NCI-H748 treated with DMSO at 0.1 percent for 48 hours (cell line): ENCODE measurements around the gene IPO13.

ENCODE experiments used
- DNase-seq: peaks from one replicate; lab custom pipeline; 2025; lab: John Stamatoyannopoulos, UW

Gene IPO13

DNA sequence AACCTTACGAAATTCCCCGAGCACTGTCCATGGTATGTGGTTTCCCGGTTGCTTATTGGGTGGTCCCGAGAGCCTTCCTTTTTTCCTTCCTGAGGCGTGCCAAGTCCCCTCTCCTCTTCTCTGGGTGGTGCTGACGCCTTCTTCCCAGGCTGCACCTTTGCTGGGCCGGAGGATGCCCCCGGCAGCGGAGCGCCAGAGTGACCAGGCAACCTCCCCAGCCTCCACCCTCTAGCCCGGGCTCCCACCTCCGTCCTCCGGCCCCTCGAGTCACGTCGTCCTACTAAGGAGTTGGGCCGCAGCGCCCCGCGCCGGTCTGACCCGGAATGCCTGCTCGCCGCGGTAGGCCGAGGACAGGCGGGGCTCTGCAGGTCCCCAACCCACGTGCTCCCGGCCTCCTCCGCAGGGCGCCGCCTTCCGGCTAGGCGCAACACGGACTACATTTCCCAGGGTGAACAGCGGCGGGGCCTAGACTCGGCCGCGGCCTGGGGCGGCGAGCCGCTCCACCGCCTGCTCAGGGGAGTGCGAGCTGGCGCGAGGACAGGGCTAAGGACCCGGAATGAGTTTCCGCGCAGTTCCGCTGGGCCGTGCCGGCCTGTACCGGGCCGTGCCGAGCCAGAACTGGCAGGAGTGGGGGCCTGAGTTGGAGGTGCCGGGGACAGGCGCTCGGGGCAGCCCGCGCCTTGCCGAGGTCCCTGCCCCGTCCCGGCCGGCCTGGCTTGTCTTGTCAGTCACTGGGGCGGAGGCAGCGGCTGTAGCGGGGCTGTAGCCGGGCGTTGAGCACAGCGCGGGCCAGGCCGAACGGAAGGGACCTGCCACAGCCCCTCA lies at the start of gene IPO13:
IPO13 (plus strand) TSS at position 715 of the 825 bp plus-strand sequence. CDS start 651 bp downstream, outside the sequence.
- peak; percentile 97 for DNase-seq

DNA sequence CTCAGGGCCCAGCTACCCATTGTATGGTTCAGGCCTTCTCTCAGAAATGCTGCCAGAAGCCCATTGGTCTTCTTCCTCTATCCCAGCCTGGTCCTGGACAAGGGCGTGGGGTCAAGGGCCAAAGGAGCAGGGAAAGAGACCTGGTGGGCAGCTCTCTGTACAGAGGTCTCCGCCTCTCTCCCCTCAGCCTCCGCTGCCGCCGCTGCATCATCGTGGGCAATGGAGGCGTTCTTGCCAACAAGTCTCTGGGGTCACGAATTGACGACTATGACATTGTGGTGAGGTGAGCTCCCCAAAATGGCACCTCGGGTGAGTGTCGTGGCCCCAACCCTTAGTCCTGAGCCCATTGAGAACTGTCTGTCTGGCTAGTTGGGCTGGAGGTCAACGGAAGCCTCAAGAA lies 47.8 kb upstream of the IPO13 start:
- DNase-seq: no peak

DNA sequence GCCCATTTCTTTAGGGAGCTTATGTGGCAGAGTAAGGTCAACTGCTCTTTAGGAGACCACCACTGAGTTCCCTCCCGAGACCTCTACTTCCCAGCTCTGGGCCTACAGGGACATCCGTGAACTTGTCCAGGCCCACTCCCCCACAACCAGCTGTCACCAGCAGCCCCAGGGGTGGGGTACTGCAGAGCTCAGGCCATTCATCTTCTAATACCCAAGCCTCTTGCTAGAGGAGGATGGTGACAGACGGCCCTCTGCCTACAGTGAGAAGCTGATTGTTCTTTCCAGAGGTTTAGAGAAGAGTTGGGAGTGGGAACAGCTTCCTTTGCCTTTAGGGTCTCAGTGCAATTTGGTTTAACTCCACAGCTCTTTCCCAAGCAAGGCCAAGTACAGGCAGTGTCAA lies 46.4 kb upstream of the IPO13 start:
- DNase-seq: no peak

GRCh38 chr1:43901196-43901961 lies 45.4 kb upstream of the IPO13 start:
- DNase-seq: no peak

GRCh38 chr1:43902058-43902831 lies 44.5 kb upstream of the IPO13 start:
- no peak for DNase-seq

GRCh38 chr1:43904660-43905551 lies 41.8 kb upstream of the IPO13 start:
- no peak for DNase-seq

DNA sequence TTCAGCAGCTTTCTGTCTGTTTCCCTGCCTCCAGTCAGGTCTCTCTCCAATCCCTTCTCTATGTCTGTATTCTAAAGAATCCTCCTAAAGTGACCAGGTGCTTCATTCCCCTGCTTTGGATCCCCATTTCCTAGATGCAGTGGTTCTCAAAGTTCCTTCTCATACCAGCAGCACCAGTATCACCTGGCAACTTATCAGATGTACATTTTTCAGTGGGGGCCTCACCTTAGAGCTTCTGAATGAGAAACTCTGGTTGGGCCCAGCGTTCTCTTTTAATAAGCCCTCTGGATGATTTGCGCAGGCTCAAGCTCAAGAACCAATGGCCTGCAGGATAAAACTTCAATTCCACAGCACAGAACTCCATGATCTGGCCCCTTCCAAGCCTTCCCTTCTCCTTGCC lies 38.5 kb upstream of the IPO13 start:
- DNase-seq: no peak

GRCh38 chr1:43908858-43909257 lies 37.9 kb upstream of the IPO13 start:
- DNase-seq: no peak

- DNase-seq: no peak
These were observed 36.4 kb upstream of the IPO13 start for GRCh38 chr1:43910343-43910742.

DNA sequence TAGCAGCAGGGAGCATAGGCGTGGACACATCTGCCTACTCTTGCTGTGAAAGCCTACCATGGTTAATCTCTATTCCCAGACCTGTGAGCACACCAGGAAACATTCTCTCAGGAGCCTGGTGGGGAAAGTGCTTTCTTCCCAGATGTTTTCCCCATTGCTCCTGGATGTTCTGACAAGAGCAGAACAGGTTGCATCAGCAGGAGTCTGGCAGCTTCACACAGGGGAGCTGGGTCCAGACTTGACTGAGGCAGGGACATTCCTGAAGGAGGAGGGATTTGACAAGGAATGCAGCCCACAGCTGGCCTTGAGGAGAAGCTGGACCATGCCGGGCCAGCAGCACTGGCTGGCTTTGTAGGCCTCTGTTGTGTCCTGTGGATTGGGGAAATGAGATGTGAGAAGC lies 34.1 kb upstream of the IPO13 start:
- no peak for DNase-seq

DNA sequence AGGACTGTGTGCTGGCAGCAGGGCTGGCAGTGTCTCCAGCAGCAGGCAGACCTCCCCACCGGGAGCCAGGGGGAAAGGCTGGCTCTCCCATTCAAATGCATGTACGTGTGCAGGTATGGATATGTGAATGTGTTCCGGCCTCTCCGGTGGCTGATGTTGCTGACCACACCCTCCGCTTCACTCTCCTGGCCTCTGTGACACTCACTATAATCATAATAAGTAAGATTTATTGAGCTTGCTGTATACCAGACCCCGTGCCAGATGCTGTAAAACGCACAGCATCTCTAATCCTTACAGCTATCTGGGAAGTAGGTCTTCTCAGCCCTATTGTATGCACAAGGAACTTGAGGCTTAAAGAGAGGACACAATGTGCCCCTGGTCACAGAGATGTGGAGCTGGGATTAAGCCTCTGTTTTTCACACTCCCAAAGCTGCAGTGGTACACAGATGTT lies 33.7 kb upstream of the IPO13 start:
- DNase-seq: no peak

- DNase-seq: no peak
These were observed 32.9 kb upstream of the IPO13 start for GRCh38 chr1:43913666-43914360.

DNA sequence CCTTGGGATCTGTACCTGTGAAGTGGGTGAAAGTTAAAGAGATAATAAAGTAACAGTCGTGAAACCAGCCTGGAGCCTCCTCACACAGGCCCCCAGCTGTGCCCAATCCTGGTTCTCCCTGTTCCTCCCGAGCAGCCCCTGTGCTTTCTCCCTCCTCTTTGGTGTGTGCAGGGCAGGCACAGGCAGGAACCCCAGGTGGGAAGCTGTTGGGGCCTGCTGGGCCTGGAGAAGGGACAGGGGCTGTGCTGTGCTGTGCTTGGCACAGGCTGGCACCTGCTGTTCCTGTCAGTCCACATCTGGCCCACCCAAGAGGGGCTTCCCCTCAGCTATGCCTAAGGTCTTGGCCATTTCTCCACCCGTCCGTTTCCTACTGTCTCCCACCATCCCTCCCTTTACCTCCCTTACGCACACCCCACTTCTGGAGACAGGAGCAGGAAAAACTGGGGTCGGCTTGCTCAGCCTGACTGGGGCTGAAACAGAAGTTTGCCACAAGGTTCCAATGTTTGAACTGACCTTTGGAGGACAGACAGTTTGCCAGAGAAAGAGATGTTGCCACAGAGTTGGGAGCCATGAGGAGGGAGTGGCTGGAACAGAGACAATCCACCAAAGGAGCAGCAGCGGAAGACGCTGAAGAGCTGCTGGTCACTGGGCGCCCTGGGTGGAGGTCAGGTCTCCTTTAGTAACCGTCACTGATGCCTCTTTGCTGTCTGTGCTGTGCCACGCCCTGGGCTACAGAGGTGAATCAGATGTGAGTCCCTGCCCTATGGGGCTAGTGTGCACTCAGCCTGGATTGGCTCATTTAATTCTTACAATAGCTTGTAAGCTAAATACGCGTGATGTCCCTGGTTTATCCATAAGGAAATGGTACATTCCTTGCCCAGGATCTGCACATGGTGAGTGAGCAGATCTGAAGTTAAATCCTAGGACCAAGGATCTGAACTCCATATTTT lies 31.9 kb upstream of the IPO13 start:
- no peak for DNase-seq

- DNase-seq: no peak
These were observed 26.8 kb upstream of the IPO13 start for GRCh38 chr1:43919906-43920305.

DNA sequence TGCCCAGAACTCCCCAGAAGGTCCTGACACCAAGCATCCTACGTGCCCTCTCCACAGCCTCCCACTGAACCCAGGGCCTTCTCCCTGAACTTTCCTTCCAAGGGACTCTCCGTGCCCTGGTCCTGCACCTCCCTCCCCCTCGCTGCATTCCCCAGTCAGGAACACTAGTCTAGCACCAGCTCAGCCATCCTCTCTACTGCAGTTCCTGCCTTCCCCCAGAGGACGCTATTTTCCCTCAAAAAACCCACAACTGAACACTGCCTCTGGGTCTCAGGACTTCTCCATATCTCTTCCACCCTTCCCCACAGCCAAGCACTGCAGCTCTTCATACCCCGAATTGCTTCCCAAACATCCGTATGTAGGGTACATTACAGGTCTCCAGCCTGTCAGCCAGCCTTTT lies 25.7 kb upstream of the IPO13 start:
- no peak for DNase-seq

GRCh38 chr1:43924516-43924915 lies 22.2 kb upstream of the IPO13 start:
- no peak for DNase-seq

DNA sequence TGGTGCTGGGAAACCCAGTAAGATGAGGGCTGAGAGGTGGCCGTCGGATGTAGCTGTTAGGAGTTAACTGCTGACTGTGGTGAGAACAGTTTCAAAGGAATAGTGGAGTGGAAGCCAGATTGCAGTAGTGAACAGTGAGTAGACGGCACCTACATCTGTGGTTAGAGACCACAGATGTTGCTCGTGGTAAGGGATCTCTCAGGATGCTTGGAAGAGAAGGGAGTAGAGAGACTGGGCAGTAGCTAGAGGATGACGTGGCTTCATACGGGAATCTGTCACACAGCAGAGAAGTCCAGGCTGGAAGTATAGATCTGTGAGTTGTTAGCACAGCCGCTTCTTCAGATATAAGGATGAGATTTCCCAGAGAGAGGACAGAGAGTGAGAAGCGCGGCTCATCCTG lies 20.9 kb upstream of the IPO13 start:
- no peak for DNase-seq

- no peak for DNase-seq
These were observed 16.4 kb upstream of the IPO13 start for GRCh38 chr1:43930168-43930948.

GRCh38 chr1:43930949-43931275 lies 15.8 kb upstream of the IPO13 start:
- no peak for DNase-seq
